Gastrocnemius medialis (tissue), 4 donors: ENCODE data around the gene DHRS12.

Source experiments
- POLR2A ChIP-seq, 2 donors: fragments of 450-650 bp; IDR thresholded peaks; one replicate each; pipeline ENCODE4 v1.6.1; 2017; ENCODE audit warnings: antibody characterized with exemption in 2 of 2, mild to moderate bottlenecking in 2 of 2, moderate library complexity in 2 of 2
- TF ChIP-seq, protein P1 (sequence below), 5 experiments: fragments of 450-650 bp in 3 of 5; fragments of 200-600 bp in 2 of 5; sonication (generic) in 2 of 5; IDR thresholded peaks in 4 of 5; conservative IDR thresholded peaks in 1 of 5; 1 replicate in 4 of 5; 2 replicates in 1 of 5; pipeline ENCODE4 v1.5.1; 2016 to 2019; ENCODE audit warnings: antibody characterized with exemption in 5 of 5, mild to moderate bottlenecking in 3 of 5, moderate library complexity in 3 of 5

DNA sequence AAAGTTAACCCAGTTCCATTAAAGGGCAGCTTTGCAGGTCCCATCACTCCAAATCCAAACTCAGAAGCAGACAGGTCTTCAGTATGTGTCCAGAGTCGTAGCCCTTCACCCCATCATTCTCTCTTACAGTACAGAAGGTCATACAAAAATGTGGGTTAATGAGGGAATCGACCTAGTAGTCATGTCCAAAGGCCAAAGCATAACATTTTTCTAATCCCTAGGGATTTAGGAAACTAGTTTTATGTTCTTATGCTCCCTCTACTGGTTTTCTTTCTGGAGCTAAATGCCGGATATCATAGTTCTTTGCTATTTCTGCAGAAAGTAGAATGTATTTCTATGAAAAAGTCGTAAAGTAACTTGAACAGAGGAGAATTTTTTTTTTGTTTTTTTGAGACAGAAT lies 72.2 kb downstream of the DHRS12 start:
- TF ChIP-seq, protein P1, sequence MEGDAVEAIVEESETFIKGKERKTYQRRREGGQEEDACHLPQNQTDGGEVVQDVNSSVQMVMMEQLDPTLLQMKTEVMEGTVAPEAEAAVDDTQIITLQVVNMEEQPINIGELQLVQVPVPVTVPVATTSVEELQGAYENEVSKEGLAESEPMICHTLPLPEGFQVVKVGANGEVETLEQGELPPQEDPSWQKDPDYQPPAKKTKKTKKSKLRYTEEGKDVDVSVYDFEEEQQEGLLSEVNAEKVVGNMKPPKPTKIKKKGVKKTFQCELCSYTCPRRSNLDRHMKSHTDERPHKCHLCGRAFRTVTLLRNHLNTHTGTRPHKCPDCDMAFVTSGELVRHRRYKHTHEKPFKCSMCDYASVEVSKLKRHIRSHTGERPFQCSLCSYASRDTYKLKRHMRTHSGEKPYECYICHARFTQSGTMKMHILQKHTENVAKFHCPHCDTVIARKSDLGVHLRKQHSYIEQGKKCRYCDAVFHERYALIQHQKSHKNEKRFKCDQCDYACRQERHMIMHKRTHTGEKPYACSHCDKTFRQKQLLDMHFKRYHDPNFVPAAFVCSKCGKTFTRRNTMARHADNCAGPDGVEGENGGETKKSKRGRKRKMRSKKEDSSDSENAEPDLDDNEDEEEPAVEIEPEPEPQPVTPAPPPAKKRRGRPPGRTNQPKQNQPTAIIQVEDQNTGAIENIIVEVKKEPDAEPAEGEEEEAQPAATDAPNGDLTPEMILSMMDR (IDR thresholded peaks at IDR 0.05 in 4 of 5, conservative IDR thresholded peaks at IDR 0.05 in 1 of 5): peak in 2 of 5 experiments; percentile 9 to 32
- no peak for TF ChIP-seq POLR2A (IDR thresholded peaks at IDR 0.05)
